LNCaP clone FGC (cell line): ENCODE data around the gene SYN1.

ENCODE experiments used
- DNase-seq: peaks from one replicate; pipeline ENCODE4 v3.0.0-alpha.2; 2011; ENCODE audit warnings: low read depth
- H3K4me3 ChIP-seq: 2 replicates; pipeline ENCODE4 v1.5.1; 2011; ENCODE audit warnings: mild to moderate bottlenecking, low read depth, low read length, control low read depth
- TF ChIP-seq, protein P1 (sequence below): IDR thresholded peaks from 2 replicates; pipeline ENCODE4 v1.5.1; 2012; ENCODE audit warnings: mild to moderate bottlenecking; ENCODE audit not compliant: control insufficient read depth, insufficient read depth; ENCODE audit errors: extremely low read depth

The SYN1 gene

DNA sequence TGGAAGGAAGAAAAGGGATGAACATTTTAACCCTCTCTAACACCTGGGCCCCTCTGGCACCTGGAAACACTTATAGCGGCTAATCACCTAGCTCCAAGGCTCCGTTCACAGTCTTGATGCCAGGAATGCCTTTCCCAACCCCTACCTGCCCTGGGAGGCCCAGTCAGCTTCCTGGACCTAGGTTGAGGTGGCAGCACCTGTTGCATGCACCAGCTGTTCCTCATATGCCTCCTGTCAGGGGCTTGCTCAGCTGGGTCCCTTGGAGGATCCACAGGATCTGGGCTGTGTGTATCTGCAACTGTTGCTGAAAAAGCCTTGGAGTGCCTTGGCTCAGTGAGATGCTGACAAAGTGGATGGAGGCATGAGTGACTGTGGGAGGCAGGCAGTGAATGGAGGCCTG lies 5.7 kb upstream of the SYN1 start:
- TF ChIP-seq, protein P1, sequence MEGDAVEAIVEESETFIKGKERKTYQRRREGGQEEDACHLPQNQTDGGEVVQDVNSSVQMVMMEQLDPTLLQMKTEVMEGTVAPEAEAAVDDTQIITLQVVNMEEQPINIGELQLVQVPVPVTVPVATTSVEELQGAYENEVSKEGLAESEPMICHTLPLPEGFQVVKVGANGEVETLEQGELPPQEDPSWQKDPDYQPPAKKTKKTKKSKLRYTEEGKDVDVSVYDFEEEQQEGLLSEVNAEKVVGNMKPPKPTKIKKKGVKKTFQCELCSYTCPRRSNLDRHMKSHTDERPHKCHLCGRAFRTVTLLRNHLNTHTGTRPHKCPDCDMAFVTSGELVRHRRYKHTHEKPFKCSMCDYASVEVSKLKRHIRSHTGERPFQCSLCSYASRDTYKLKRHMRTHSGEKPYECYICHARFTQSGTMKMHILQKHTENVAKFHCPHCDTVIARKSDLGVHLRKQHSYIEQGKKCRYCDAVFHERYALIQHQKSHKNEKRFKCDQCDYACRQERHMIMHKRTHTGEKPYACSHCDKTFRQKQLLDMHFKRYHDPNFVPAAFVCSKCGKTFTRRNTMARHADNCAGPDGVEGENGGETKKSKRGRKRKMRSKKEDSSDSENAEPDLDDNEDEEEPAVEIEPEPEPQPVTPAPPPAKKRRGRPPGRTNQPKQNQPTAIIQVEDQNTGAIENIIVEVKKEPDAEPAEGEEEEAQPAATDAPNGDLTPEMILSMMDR = no peak
- DNase-seq = no peak

DNA sequence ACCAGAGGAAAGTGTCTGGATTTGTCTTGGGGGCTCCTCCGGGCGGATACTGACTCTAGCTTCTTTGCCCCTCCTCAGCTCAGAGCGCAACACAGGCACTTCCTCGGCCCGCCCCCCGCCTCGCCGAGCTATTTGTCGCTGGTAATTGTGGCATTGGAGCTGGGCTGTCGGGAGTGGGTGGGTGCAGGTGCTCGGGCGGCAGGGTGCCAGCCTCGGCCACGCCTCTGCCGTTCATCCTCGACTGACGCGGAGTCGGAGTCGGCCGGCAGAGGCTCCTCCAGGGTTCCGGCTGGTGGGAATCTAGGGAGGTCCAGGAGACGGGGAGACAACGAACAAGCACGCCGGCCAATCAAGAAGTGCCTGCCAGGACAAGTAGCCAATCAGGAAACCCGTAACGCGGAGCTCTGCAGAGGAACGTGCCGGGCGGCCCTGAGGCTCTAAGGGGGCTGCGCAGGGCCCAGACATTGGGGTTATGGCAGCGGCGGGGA lies 3.9 kb upstream of the SYN1 start:
- no peak overlapping the region for H3K4me3 ChIP-seq
- no peak for DNase-seq
- TF ChIP-seq, protein P1 = no peak

More for the DNA sequence above, 5.7 kb upstream of the SYN1 start:
- no peak overlapping the region for H3K4me3 ChIP-seq

DNA sequence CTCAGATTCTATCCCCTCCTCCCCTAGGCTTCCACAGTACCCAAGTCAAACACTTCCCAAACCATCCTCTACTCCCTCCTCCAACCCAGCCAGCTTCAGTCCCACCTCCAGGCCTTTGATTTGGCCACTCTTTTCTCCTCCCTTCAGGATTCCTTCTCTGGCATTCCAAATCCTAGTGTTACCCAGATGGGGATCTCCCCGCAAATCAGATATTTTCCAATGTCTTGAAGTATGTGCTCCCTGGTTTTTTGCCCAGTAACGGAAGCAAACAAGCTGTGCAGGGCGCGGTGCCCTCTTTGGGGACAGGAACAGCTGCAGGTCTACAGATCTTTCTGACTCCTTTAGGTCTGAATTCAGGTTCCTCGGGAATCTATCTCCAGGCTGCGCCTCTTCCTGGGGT lies 2.2 kb upstream of the SYN1 start:
- DNase-seq = no peak
- H3K4me3 ChIP-seq = no peak overlapping the region
- TF ChIP-seq, protein P1 = no peak

DNA sequence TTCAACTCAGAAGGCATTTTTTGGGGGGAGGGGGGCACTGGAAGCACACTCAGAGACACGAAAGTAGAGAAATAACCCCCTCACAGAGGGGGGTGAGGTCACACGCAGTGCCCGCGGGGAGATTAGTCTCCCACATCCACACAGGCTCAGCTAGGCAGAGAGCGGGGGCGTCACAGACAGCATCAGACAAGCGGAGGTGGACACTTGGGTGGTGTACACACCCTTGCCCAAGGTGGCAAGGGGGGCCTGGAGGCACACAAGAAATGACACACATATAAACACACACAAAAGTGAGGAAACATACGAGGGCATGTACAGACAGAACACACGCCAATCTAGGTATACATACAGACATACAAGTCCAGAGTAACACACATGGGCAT lies 637 bp upstream of the SYN1 start:
- DNase-seq = no peak
- H3K4me3 ChIP-seq = no peak overlapping the region
- TF ChIP-seq, protein P1 = no peak

DNA sequence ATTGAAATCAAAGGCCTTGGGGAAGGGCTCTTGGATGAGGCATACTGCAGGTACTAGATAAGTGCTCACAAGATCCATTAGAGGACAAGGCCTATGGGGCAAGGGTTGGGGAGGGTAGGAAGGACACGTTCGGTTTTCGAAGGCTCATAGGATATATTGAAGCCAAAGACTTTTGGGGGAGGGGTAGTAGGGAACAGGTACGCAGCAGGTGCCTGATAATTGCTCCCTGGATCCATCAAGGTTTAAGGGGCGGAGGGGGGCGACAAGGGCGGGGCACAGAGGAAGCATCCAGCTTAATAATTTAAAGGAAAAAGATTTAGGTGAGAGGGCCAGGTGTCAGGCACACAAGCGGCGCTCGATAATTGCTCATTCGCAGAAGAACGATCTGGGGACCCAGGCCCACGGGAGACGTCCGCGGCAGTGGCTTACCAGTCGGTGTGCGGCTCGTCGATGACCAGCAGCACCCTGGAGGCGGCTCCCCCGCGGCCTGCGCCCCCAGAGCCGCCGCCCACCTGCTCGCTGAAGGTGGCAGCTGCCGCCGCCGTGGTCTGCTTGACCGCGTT lies 653 bp downstream of the SYN1 start:
- TF ChIP-seq, protein P1 = no peak
- no peak overlapping the region; the same call in 1 of the 2 replicates for H3K4me3 ChIP-seq
- no peak for DNase-seq

GRCh38 chrX:47614618-47615017 lies 5.0 kb downstream of the SYN1 start:
- H3K4me3 ChIP-seq = no peak overlapping the region
- TF ChIP-seq, protein P1 = no peak
- DNase-seq = no peak

- DNase-seq = no peak
Observed at GRCh38 chrX:47613082-47613481, 6.6 kb downstream of the SYN1 start.

More at GRCh38 chrX:47613082-47613481, 6.6 kb downstream of the SYN1 start:
- TF ChIP-seq, protein P1 = no peak
- no peak overlapping the region for H3K4me3 ChIP-seq
